Tibial nerve (tissue), 4 donors: ENCODE results near the gene NAPSA. TPM values are rescaled to one million over a fixed set of nuclear protein-coding genes. Genes with fewer than 3 reads are reported as not detected.
A peak's percentile ranks its signal among the peaks of the same experiment; 100 is the strongest.

ENCODE experiments used
- DNase-seq, 2 donors: peaks; one replicate each; pipeline ENCODE4 v3.0.0-alpha.2; 2019; ENCODE audit warnings: low spot score in 2 of 2
- H3K27ac ChIP-seq, 4 donors: fragments of 200-600 bp; sonication (generic) in 3 of 4; one replicate each; pipeline ENCODE4 v1.5.1; 2017 to 2019; ENCODE audit warnings: mild to moderate bottlenecking in 1 of 4
- H3K27me3 ChIP-seq, 2 donors: fragments of 200-600 bp; sonication (generic) in 1 of 2; one replicate each; pipeline versions ENCODE4 v1.5.1 to v1.6.0; 2017 to 2019
- H3K36me3 ChIP-seq, 3 donors: fragments of 200-600 bp; sonication (generic); one replicate each; pipeline ENCODE4 v1.5.1; 2018 to 2019
- H3K4me1 ChIP-seq, 4 donors: fragments of 200-600 bp; sonication (generic) in 3 of 4; one replicate each; pipeline ENCODE4 v1.5.1; 2017 to 2019
- H3K4me3 ChIP-seq, 4 donors: fragments of 200-600 bp; sonication (generic) in 3 of 4; one replicate each; pipeline ENCODE4 v1.5.1; 2017 to 2019; ENCODE audit warnings: mild to moderate bottlenecking in 1 of 4, moderate library complexity in 1 of 4
- H3K9me3 ChIP-seq, 4 donors: fragments of 200-600 bp; sonication (generic) in 3 of 4; one replicate each; pipeline ENCODE4 v1.5.1; 2017 to 2019
- EP300 ChIP-seq, 2 donors: sonication (generic); formaldehyde crosslinking; IDR thresholded peaks; one replicate each; pipeline ENCODE4 v1.6.1; 2017; ENCODE audit warnings: antibody characterized with exemption in 2 of 2, mild to moderate bottlenecking in 1 of 2
- POLR2A ChIP-seq, 2 donors: fragments of 450-650 bp; IDR thresholded peaks; one replicate each; pipeline ENCODE4 v1.6.1; 2017; ENCODE audit warnings: antibody characterized with exemption in 2 of 2, mild to moderate bottlenecking in 2 of 2, moderate library complexity in 2 of 2
- WGBS, 2 donors: methylation state at CpG; one replicate each; pipeline ENCODE4 v1.1.5; 2018; 5-methylcytosine and 5-hydroxymethylcytosine counted together
- total RNA-seq, 4 donors: library from RNA; depleted of rRNA; stranded (reverse); fragments of >200 nt; gene quantifications; one replicate each; pipeline ENCODE4 v1.1.0, GENCODE V29; 2016
- TF ChIP-seq, protein P1 (sequence below), 5 experiments: fragments of 200-600 bp in 3 of 5; fragments of 450-650 bp in 2 of 5; sonication (generic) in 3 of 5; IDR thresholded peaks; one replicate each; pipeline ENCODE4 v1.5.1; 2016 to 2019; ENCODE audit warnings: antibody characterized with exemption in 5 of 5, mild to moderate bottlenecking in 3 of 5, moderate library complexity in 2 of 5

NAPSA gene
- total RNA-seq, 4 donors from 2014 or later = 0.39 to 2.1 TPM; not detected in 2

DNA sequence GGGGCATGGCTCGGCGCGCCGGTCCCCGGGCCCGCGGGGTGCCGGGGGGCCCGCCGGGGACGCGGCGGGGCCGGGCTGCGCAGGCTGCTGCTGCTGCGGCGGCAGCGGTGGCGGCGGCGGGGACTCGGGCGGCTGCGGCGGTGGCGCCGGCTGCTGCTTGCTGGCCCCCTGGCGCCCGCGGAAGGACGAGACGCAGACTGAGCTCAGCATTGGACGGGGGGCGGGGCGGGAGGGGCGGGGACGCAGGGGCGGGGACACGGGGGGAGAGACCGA lies 36.6 kb downstream of the NAPSA start:
- DNase-seq = no peak
- no peaks in the 10 kb centered on the region for H3K36me3 ChIP-seq
- H3K4me3 ChIP-seq = peak overlapping the region in 1 of 4 donors; percentile 48
- no peak for TF ChIP-seq EP300 (IDR thresholded peaks at IDR 0.05)
- no peak for TF ChIP-seq POLR2A (IDR thresholded peaks at IDR 0.05)
- TF ChIP-seq, protein P1, sequence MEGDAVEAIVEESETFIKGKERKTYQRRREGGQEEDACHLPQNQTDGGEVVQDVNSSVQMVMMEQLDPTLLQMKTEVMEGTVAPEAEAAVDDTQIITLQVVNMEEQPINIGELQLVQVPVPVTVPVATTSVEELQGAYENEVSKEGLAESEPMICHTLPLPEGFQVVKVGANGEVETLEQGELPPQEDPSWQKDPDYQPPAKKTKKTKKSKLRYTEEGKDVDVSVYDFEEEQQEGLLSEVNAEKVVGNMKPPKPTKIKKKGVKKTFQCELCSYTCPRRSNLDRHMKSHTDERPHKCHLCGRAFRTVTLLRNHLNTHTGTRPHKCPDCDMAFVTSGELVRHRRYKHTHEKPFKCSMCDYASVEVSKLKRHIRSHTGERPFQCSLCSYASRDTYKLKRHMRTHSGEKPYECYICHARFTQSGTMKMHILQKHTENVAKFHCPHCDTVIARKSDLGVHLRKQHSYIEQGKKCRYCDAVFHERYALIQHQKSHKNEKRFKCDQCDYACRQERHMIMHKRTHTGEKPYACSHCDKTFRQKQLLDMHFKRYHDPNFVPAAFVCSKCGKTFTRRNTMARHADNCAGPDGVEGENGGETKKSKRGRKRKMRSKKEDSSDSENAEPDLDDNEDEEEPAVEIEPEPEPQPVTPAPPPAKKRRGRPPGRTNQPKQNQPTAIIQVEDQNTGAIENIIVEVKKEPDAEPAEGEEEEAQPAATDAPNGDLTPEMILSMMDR (IDR thresholded peaks at IDR 0.05) = no peak
- H3K27me3 ChIP-seq = peaks cover 0 to 72% of the 10 kb centered on the region in 2 donors
- H3K9me3 ChIP-seq = no peaks in the 10 kb centered on the region
- WGBS, 2 donors = 3% methylated on average over 31 of the region's 40 CpGs; no CpG with 5 or more reads in 1 of the 2 donors
- H3K4me1 ChIP-seq = peaks cover 0 to 63% (median 19%) of the 10 kb centered on the region in 4 donors
- no peak overlapping the region for H3K27ac ChIP-seq

DNA sequence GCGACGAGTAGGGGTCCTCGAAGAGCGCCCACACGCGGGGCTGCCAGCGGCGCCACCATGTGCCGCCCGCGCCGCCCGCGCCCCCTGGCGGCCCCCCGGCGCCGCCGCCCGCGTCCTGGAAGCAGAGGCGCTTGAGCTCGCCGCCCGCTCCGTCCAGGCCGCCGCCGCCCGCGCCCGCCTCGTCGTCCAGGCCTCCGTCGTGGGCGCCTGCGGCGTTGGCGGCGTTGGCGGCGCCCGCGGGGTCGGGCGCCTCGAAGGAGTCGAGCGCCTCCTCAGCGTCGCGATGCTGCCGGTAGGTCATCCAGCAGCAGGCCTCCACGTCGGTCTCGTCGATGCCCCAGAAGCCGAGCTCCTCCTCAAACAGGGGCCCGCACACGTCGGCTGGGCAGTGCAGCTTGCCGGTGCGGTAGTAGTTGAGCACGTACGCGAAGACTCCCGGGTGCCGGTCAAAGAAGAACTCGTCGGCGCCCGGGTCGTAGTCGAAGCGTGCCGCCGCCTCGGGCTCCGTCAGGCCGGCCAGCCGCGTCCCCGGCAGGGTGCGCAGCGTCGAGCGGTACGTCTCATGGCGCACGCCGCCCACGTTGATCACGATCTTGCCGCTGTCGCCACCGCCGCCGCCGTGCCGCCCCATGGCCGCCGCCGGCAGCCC lies 37.1 kb downstream of the NAPSA start:
- TF ChIP-seq POLR2A (IDR thresholded peaks at IDR 0.05) = no peak
- no peak for TF ChIP-seq EP300 (IDR thresholded peaks at IDR 0.05)
- TF ChIP-seq, protein P1 (IDR thresholded peaks at IDR 0.05) = peak in 1 of 5 experiments; percentile 18
- no peak for DNase-seq
- H3K9me3 ChIP-seq = no peaks in the 10 kb centered on the region
- H3K27ac ChIP-seq = no peak overlapping the region
- H3K4me3 ChIP-seq = peak overlapping the region in 3 of 4 donors; percentile 11 to 48 (median 23)
- H3K4me1 ChIP-seq = peaks cover 0 to 59% (median 19%) of the 10 kb centered on the region in 4 donors
- no peaks in the 10 kb centered on the region for H3K36me3 ChIP-seq
- WGBS, 2 donors = 0 to 2% methylated on average over 9 to 31 of the region's 104 CpGs
- H3K27me3 ChIP-seq = peaks cover 0 to 67% of the 10 kb centered on the region in 2 donors

- Histone ChIP-seq H3K9me3 (no peaks in the 10 kb centered on the region), H3K4me1 (peaks cover 0 to 52% (median 19%) of the 10 kb centered on the region in 4 donors), H3K36me3 (no peaks in the 10 kb centered on the region), H3K4me3 (peak overlapping the region in 1 of 4 donors; percentile 48), H3K27ac (no peak overlapping the region), H3K27me3 (peaks cover 0 to 60% of the 10 kb centered on the region in 2 donors)
- 14 to 17% methylated on average over 18 to 20 of the region's 20 CpGs for WGBS, 2 donors
- DNase-seq = no peak
- TF ChIP-seq, protein P1 (IDR thresholded peaks at IDR 0.05) = no peak
- no peak for TF ChIP-seq POLR2A (IDR thresholded peaks at IDR 0.05)
- no peak for TF ChIP-seq EP300 (IDR thresholded peaks at IDR 0.05)
Observed at GRCh38 chr19:50327461-50328223, 37.8 kb downstream of the NAPSA start.

DNA sequence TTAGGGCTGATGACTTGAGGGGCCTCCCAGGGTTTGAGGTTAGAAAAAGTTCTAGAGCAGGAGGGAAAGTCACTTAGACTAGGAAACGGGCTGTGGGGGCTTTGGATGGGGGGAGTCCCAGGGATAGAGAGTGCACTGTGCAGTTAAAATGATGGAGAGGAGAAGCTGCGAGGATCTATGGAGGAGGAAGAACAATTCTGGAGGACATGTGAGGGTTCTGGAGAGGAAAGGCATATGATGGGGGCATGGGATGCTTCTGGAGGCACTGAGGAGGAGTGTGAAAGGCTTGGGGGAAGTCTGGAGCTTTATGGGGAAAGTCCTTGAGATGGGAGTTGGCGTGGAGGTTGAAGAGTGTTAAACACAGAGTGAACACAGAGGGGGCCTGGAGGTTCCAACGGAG lies 38.4 kb downstream of the NAPSA start:
- H3K27me3 ChIP-seq = peaks cover 0 to 54% of the 10 kb centered on the region in 2 donors
- no peak for TF ChIP-seq EP300 (IDR thresholded peaks at IDR 0.05)
- TF ChIP-seq, protein P1 (IDR thresholded peaks at IDR 0.05) = no peak
- TF ChIP-seq POLR2A (IDR thresholded peaks at IDR 0.05) = no peak
- H3K4me1 ChIP-seq = peaks cover 0 to 46% (median 19%) of the 10 kb centered on the region in 4 donors

GRCh38 chr19:50326101-50326664 lies 39.3 kb downstream of the NAPSA start:
- Histone ChIP-seq H3K36me3 (no peaks in the 10 kb centered on the region), H3K27ac (no peak overlapping the region), H3K4me3 (no peak overlapping the region), H3K9me3 (no peaks in the 10 kb centered on the region), H3K4me1 (peaks cover 0 to 39% (median 19%) of the 10 kb centered on the region in 4 donors), H3K27me3 (peaks cover 0 to 45% of the 10 kb centered on the region in 2 donors)
- TF ChIP-seq EP300 (IDR thresholded peaks at IDR 0.05) (no peak), POLR2A (IDR thresholded peaks at IDR 0.05) (no peak)
- TF ChIP-seq, protein P1 (IDR thresholded peaks at IDR 0.05) = no peak
- WGBS, 2 donors = 2 to 4% methylated on average over 26 of the region's 26 CpGs
- no peak for DNase-seq

More for the DNA sequence above, 38.4 kb downstream of the NAPSA start:
- Histone ChIP-seq H3K27ac (no peak overlapping the region), H3K36me3 (no peaks in the 10 kb centered on the region), H3K4me3 (no peak overlapping the region), H3K9me3 (no peaks in the 10 kb centered on the region)
- no peak for DNase-seq
- WGBS, 2 donors = 35 to 36% methylated on average over 3 to 4 of the region's 4 CpGs
